HG03354 (cell line): ENCODE results near the gene TRPV3.
"Not testable (repeated sequence)": the region's sequence is repeated elsewhere in the genome, so short reads cannot be mapped to it uniquely, and the experiment has no call there.

Source experiments
- ATAC-seq: cut with Tn5 transposase; IDR thresholded peaks from one replicate; pipeline ENCODE4 v1.9.1; 2021; ENCODE audit warnings: mild to moderate bottlenecking; ENCODE audit not compliant: unreplicated experiment, poor library complexity, severe bottlenecking

The TRPV3 gene

DNA sequence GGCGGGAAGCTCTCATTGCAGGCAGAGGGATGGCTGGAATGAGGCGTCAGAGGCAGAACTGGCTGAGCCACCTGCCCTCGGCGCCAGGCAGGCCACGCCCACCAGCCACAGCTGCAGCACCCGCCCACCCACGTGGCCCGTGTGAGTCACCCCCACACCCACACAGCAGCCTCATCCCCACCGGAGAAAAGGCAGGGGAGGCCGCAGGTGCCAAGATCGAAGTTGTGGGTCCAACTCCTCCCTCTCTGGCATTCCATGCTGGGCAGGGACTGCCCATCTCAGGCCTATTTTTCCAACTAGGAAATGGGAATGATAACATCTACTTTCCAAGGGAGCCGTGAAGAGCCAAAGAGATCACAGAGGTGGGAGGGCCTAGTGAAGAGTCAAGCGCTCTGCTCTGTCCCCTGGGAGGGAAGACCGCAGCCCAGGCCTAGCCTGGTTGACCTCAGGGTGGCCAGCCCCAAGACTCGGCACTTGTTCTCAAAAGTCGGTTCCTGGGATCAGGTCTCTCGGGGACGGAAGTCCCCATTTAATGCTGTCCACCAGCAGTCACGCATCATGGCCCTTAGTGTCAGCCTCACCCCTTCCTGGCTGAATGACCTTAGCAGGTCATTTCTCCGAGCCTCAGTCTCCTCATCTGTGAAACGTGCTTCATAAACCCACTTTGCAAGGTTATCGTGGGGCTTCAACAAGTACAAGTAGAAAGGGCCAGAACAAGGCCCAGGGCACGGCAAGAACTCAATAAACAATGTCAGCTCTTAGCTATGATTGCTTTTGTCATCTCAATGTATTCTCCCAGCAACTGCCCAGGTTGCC lies at the start of gene TRPV3:
TSS of gene TRPV3 (minus strand) at position 45 of the 816 bp plus-strand sequence. CDS start 2,962 bp downstream, outside the sequence.
- peak; percentile 45 for ATAC-seq

DNA sequence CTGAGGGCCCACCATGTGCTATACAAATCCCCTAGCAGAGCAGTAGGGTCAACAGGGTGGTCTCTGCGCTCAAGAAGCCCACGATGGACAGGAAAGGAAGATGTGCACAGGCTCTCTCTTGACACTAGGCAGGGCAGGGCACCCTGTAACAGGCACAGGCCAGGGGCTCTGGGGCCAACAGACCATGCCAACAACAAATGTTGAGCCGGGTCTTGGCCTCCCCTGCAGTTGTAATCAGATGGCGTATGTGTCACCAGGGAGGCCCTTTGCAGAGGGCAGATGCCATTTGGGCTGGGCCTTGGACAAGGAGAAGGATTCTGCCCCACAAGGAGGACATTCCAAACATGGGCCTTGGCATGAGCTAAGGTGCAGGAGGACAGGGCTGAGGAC lies 46.3 kb upstream of the TRPV3 start:
- ATAC-seq: no peak

DNA sequence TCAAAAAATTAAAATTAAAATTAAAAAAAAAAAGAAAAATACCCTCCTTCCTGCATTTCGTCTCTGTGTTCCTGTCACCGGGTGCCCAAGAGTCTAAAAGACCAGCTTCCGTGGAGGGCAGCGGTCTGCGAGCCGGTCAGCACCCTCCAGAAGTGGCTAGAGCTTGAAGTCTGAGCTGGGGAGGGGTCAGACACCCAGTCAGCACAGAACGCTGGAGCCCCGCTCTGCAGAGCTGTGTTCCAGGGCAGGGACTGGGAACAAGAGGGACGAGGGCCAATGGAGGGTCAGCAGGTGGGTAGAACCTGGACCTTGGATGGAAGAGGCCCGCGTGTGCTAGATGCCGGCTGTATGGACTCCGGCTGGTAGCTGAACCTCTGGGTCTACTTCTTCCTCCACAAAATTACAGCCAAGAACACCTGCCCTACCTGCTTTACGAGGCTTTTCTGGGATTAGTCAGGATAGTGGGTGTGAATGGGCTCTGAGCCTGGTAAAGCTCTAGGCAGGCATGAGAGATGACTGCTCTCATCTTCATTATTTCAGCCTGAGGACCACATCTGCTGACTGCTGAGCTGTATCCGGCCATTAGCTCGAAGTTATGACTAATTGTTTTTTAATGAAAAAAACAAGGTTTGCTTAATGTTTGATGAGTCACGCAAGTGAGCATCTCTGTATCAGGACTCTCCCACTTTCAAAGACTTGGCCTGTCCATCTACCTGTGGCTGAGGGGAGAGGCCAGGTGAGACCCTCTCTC lies 45.7 kb upstream of the TRPV3 start:
- no peak for ATAC-seq

DNA sequence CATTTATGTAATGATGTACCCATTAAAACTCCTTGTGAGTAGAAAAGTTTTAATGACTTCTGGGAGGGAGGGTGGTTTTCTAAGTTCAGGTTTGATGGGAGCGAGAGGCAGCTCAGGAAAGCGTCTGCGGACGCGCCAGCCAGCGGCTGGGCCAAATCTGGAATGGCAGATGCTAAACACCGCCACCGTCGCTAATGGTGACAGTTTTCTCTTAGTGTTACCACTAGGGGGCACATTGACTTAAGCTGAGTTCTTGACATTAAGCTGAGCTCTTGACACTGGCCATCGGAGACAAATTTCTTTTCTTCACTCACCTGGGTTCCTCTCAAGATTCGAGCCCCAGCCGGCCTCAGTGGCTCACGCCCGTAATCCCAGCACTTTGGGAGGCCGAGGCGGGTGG lies 44.9 kb upstream of the TRPV3 start:
- no peak for ATAC-seq

DNA sequence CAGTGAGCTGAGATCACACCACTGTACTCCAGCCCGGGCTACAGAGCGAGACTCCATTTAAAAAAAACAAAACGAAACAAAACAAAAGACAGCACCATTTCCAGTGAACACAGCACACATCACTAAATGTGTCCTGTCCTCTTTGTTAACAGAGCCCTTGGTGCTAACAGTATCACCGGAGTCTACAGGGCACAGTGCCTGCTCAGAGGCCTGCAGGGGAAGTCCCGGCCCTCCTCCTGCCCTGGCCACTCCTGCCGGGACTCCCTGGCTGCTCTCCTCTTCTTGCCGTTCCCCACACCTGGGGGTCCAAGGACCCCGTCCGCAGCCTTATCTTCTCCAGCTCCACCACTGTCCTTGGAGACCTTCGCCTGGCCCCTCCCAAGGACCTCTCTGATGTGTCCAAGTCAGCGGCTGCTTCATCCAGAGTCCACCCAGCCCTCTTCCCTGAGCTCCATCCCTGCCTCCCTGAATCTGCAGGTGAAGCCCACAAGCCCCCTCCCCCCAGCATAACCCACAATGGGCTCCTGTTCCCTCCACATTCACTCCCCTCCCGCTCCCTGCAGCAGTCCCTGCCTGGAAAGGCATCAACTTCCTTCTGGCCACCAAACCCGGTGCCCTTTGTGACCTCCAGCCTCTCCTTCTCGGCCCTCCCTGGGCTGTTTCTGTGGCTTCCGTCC lies 43.1 kb upstream of the TRPV3 start:
- ATAC-seq: no peak

DNA sequence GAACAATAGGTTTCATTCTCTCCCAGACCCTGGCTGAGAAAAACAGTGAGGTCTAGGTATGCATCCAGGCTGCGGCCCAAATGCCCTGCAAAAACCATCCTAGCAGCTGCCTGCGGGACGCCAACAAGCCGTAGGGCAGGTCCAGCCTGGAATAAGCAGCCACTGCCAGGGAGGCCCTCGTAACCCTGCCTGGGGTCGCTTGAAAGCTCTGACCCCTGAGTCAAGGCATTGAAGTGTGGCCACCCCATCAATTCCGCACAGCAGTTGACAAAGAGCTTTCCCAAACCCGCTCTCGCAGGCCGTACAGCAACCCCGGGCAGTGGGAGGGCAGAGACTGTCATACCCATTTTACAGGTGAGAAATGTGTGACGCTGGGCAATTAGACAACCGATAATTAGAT lies 40.5 kb upstream of the TRPV3 start:
- no peak for ATAC-seq

DNA sequence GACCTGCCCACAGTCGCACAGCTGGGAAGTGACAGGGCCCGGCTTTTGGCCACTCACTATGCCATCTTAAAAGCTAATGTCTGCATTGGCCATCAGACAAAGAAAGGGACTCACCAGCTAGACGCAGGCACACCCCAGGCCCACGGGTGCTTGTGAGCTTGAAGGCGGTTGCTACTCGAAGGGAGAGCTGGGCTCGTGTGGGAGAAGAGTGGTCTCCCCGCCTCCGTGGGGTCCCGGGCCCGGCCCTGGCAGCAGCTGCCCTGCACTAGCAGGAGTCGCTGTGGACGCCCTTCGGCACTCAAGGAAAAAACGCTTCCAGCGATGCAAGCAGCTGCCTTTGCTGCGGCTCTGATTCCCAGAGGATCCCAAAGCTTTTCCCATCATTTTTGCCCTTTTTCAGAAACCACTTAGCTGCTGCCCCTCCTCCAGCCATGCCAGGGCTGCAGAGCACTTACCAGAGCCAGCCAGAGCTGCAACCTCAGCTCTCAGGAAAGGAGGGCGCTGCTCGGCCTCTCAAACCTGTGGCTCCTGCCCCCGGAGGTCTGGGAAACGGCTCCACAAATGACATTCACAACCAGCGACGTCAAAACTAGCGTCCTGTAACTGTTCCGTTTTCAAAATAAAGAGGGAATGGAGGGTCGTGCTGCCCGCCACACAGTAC lies 39.3 kb upstream of the TRPV3 start:
- ATAC-seq: no peak

DNA sequence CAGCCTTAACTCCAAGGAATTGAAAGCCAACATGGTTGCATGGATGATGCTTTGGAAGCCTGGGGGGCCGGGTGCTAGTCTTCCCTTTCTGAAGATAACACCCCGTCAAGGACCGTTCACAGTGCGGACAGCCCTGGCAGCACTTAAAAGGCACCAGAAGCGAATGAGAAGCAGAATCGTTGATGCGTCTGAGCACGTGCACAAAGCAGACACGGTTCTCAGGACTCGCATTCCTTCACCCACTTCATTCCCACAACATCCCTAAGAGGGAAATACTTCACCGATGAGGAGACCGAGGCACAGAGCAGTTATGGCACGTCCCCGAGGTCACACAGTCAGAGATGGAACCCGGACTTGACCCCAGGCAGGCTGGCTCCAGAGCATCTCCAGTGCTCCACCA lies 37.4 kb upstream of the TRPV3 start:
- no peak for ATAC-seq

DNA sequence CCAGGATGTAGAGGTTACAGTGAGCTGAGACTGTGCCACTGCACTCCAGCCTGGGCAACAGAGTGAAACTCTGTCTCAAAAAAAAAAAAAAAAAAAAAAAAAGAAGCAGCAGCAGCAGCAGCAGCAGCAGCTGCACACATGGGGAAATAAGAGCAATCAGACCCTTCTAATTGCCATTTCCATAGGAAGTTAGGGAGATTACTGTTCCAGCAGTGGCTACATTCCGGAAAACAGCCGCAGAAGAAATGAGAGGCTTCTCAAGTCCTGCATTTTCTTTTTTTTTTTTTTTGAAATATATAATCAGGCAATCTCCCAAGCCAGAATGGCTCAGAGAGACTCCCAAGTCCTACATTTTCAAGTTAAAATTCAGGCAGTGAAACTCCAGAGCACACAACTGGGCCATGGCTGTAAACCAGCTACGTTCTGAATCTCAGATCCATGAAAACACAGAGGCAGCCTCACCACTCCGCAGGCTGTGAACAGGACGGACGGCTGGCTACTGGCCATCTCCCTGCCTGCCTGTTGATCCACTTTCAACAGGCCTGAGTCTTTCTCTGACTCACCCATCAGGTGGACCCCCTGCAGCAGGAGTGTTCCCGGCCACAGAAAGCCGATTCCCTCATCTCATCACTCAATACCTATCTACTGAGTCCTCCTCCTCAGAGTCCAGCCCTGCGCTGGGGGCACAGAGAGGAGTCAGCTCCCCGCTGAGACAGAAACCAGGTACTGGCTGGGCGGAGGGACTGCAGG lies 36.6 kb upstream of the TRPV3 start:
- no peak for ATAC-seq

DNA sequence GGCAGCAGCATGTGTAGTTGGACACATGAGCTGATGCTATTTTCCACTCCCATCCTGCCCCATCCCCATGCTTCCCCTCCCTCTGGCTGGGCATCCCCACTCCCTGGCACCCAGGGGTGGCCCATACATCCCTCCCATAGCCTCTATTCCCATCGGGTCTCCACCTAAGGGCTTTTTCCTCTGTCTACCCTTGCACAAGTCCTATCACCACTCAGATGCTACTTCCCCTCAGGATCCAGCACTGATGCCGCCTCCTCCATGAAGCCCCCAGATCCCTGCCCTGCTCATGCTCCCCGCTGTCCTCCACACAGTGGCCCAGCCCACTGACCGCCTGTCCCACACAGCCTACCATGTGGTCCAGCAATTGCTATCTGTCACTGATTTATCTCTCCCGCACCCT lies 35.8 kb upstream of the TRPV3 start:
- ATAC-seq: no peak

DNA sequence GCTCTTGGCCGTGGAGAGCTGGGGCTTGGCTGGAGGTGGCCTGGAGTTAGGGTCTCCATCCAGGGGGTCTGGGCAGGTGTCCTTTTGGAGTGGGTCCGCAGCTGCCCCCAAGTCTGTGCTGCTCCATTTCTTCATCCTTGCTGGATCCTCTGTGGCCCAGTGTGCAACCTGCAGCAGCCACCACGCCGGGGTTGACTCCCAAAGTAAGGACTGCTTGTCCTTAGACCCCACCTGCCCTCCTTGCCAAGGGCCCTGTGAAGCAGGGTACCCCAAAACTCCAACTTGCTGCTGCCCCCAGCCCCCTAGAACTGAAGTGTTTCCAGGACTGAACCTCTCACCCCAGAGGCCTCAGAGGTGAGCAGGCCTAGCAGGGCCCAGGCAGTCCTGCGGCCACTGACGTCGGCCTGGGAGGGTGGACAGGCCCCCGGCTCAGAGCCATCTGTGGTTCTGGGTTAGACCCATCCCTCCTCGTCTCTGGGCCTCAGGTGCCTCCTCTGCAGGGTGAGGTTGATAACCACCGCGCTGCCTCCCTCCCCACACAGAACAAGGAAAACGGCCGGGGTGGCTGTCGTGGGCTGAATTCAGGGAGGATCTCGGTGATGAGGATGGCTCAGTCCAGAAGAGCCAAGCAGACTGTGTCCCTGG lies 34.7 kb upstream of the TRPV3 start:
- no peak for ATAC-seq

DNA sequence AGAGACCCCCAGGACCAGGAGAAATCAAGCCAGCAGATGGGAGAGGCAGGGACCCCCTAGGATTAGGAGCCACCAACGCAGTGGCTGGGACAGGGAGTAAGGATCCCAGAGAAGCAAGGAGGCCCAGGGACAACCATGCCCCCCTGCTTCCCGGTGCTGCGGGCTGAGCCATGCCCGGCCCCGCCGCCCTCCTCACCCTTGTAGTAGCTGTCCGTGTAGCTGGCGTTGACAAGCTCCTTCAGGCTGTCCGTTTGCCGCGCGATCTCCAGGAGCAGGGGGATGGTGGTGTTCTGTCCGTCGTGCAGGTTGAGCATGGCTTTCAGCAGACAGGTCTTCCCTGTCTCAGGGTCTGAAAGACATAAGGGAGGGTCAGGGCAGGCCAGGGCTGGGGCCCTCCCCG lies 33.2 kb upstream of the TRPV3 start:
- ATAC-seq: no peak

DNA sequence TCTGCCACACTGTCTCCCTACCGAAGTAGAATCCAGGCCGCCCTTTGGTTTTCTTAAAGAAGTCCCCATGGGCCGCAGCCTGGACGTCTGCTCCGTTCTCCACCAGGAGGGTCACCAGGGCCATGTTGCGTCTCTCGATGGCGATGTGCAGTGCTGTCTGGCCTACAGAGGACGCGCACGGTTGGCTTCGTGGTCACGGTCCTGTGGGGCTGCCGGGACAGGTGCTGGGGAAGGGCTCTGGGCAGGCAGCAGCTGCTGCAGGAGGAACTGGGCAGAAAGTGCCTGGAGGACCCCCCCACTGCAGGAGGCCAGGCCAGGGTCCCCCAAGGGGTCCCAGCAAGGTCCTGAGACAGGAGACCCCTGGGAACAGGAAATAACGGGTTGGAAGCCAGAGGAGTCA lies 32.6 kb upstream of the TRPV3 start:
- no peak for ATAC-seq

DNA sequence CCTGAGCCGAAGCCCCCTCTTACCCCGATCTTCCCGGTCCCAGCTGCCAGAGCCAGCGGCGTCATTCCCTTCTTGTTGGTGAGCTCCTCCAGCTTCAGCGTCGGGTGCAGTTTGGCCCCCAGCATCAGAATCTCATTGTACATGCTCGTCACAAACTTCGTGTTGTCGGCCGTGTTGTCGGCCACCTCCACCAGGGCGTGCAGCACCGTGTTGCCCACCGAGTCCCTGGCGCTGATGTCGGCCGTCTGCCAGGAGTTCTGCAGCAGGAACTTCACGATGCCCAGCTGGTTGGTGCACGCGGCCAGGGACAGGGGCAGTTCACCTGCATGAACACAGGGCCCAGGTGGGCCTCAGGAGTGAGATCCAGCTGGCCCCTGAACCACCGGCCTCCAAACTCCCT lies 32.2 kb upstream of the TRPV3 start:
- ATAC-seq: no peak

DNA sequence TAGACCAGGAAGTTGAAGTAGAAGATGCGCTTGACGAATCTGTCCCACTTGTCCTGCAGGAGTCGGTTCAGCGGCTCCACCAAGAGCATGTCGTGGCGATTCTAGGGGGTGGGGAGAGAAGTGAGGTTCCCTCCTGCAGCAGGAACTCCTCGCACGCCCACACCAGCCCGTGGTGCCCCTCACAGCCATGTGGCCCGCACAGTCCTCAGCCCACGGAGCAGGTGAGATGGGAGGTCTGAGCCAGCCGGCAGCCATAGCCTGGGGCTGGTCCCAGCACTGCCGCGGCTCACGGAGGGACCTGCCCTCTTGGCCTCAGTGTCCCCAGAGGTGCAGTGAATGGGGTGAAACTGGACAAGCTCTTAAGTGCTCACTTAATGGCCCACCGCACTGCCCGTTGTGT lies 28.2 kb upstream of the TRPV3 start:
- ATAC-seq: no peak

DNA sequence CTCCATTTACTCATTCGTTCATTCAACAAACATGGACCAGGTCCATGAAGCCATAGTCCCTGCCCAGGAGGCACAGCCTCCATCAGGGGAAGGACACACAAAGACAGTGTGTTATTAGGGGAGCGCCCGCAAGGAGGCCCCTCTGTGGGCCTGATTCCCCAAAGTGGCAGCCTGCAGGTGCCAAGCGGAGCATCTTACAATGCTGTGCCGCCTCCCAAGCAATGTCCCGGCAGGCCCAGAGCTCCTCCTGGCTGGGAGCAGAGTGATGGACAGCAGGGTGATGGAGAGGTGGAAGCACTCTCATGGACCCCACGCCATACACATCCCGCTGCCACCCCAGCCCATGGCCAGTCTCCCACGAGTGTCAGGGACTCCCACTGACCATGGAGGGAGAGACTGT lies 25.8 kb upstream of the TRPV3 start:
- no peak for ATAC-seq

DNA sequence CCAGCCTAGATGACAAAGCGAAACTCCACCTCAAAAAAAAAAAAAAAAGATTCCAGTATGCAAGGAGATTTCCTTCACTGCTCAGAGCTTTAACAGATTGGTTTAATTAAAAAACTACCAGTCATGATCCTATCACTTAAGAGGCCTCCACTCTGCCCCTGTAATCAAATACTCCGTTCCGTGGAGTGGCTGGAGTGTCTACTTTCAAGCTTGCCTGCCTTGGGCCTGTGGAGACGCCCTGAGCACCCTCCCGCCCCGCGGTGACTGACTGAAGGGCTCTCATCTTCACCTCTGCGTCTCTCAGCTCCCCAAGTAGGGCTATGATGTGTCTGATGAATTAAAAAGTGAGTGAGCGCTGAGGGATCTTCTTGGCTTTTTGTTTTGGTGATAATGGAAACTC lies 25.3 kb upstream of the TRPV3 start:
- ATAC-seq: no peak

DNA sequence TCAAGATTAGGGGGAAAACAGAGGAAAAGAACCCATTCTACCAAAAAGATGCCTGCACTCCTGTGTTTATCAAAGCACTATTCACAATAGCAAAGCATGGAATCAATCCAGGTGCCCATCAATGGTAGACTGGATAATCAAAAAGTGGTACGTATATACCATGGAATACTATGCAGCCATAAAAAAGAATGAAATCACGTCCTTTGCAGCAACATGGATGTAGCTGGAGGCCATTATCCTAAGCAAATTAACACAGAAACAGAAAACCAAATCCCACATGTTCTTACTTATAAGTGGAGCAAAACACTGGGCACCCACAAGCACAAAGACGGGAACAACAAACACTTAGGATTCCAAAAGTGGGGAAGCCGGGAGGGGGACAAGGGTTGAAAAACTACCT lies 21.1 kb upstream of the TRPV3 start:
- not testable (repeated sequence) for ATAC-seq

DNA sequence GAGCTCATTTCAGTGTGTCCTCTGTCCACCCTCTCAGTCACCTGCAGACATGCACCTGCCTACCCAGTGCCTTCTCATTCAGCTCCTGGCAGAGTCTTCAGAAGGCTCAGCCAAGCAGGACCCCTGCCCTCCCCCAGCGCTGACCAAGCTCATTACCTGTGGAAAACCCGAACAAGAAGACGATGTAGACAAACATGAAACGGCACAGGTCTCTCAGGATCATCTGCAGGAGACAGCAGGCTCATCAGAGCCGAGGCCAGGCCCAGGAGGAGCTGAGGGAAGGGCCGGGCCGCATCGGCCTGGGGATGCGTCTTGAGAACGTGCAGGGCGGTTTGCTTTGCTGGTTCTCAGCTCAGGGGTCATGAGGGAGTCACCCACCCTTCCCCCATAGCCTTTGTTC lies 19.4 kb upstream of the TRPV3 start:
- ATAC-seq: no peak
